HepG2 (cell line): Measurements from ENCODE around the gene CAPN3. TPM values are rescaled to one million over a fixed set of nuclear protein-coding genes. Genes with fewer than 3 reads are reported as not detected.

Source experiments
- ATAC-seq: fragments of 200-7000 bp; cut with Tn5 transposase; 3 replicates; pipeline ENCODE4 v1.9.1; 2020; ENCODE audit warnings: mild to moderate bottlenecking, moderate library complexity
- BruUV-seq: library from RNA; stranded (reverse); fragments of 400-500 nt; replicated peaks from 2 replicates; lab custom pipeline; 2021; lab: Mats Ljungman, UMichigan
- CTCF ChIA-PET: fragments of 300-600 bp; formaldehyde crosslinking; extraction: SDS; loops from one replicate; lab custom pipeline; 2021; ENCODE audit warnings: low total read pairs, inconsistent platforms, low intra/inter-chr PET ratio; lab: Yijun Ruan, JAX
- POLR2A ChIA-PET: fragments of 350-600 bp; sonication (Branson Sonifier 250); formaldehyde crosslinking; loops from one replicate; lab custom pipeline; 2020; ENCODE audit warnings: antibody characterized with exemption, inconsistent platforms; lab: Yijun Ruan, JAX
- DNase-seq: peaks from one replicate; pipeline ENCODE4 v3.0.0-alpha.2; 2015; ENCODE audit warnings: low spot score
- FAIRE-seq: peaks from 3 replicates; lab custom pipeline; 2011; peaks lifted over from hg19 to GRCh38; lab: Jason Lieb, UNC
- H2AFZ ChIP-seq: one replicate; pipeline ENCODE4 v1.6.1; 2011; ENCODE audit warnings: low read length, inconsistent platforms
- H3K27ac ChIP-seq: fragments of 300-600 bp; 3 replicates; pipeline ENCODE4 v1.8.0; 2011; ENCODE audit warnings: mixed run types, mild to moderate bottlenecking, mixed read lengths, low read length, inconsistent platforms; ENCODE audit not compliant: insufficient read depth; ENCODE audit errors: extremely low read length
- H3K27me3 ChIP-seq, 2 experiments: fragments of 200-600 bp in 1 of 2; 2 replicates in 1 of 2; 3 replicates in 1 of 2; pipeline versions ENCODE4 v1.6.0 to v1.8.0; 2011; ENCODE audit warnings: low read length in 2 of 2, mild to moderate bottlenecking in 2 of 2, moderate library complexity in 2 of 2, inconsistent platforms in 1 of 2; ENCODE audit not compliant: insufficient read depth in 2 of 2, control insufficient read depth in 1 of 2
- H3K36me3 ChIP-seq, 2 experiments: fragments of 200-600 bp in 1 of 2; replicated peaks in 1 of 2; 2 replicates in 1 of 2; 3 replicates in 1 of 2; pipeline versions ENCODE4 v1.5.1 to v1.8.0; 2011; ENCODE audit warnings: low read length in 2 of 2, inconsistent platforms in 1 of 2; ENCODE audit not compliant: insufficient read depth in 2 of 2, control insufficient read depth in 1 of 2
- H3K4me1 ChIP-seq: 2 replicates; pipeline ENCODE4 v1.5.1; 2012; ENCODE audit warnings: low read length, inconsistent platforms; ENCODE audit not compliant: insufficient read depth
- H3K4me2 ChIP-seq: 2 replicates; pipeline ENCODE4 v1.6.0; 2011; ENCODE audit warnings: low read depth, low read length, inconsistent platforms
- H3K4me3 ChIP-seq, 3 experiments: fragments of 200-600 bp in 1 of 3; sonication (generic), shearing (Covaris generic) in 1 of 3; replicated peaks in 1 of 3; 2 replicates each; pipeline ENCODE4 v1.5.1; 2011 to 2016; ENCODE audit warnings: low read length in 3 of 3, inconsistent platforms in 2 of 3, low read depth in 2 of 3, mild to moderate bottlenecking in 2 of 3, control low read depth in 1 of 3, mixed read lengths in 1 of 3; ENCODE audit not compliant: insufficient read depth in 1 of 3
- H3K79me2 ChIP-seq: one replicate; pipeline ENCODE4 v1.6.1; 2011; ENCODE audit warnings: low read length, inconsistent platforms; ENCODE audit not compliant: insufficient read depth
- H3K9ac ChIP-seq: 2 replicates; pipeline ENCODE4 v1.6.0; 2011; ENCODE audit warnings: mild to moderate bottlenecking, low read depth, low read length, inconsistent platforms; ENCODE audit not compliant: insufficient read depth
- H3K9me3 ChIP-seq: 2 replicates; pipeline ENCODE4 v1.5.1; 2012; ENCODE audit warnings: mild to moderate bottlenecking, low read length
- H4K20me1 ChIP-seq: 2 replicates; pipeline ENCODE4 v1.6.0; 2011; ENCODE audit warnings: inconsistent platforms, mild to moderate bottlenecking, low read length, moderate library complexity; ENCODE audit not compliant: insufficient read depth
- HOXA3 ChIP-seq: sonication (generic); formaldehyde crosslinking; IDR thresholded peaks from 2 replicates; pipeline ENCODE4 v1.5.0; 2020; ENCODE audit warnings: missing genetic modification reagents
- KLF12 ChIP-seq: sonication (generic); formaldehyde crosslinking; IDR thresholded peaks from 2 replicates; pipeline ENCODE4 v1.4.0; 2020; ENCODE audit warnings: missing genetic modification reagents, borderline replicate concordance
- ZBTB10 ChIP-seq: sonication (generic); formaldehyde crosslinking; IDR thresholded peaks from 2 replicates; pipeline ENCODE4 v1.4.0; 2020; ENCODE audit warnings: missing genetic modification reagents, borderline replicate concordance
- ZBTB38 ChIP-seq: sonication (generic); formaldehyde crosslinking; IDR thresholded peaks from 2 replicates; pipeline ENCODE4 v1.5.1; 2020; ENCODE audit warnings: mild to moderate bottlenecking, missing genetic modification reagents
- ZFP36 ChIP-seq: fragments of 150-350 bp; IDR thresholded peaks from 2 replicates; pipeline ENCODE4 v1.6.1; 2018; ENCODE audit warnings: borderline replicate concordance, low read length, low read depth; ENCODE audit not compliant: partially characterized antibody
- ZNF34 ChIP-seq: sonication (generic); formaldehyde crosslinking; IDR thresholded peaks from 2 replicates; pipeline ENCODE4 v1.4.0; 2020; ENCODE audit warnings: mild to moderate bottlenecking, missing genetic modification reagents, borderline replicate concordance
- ZNF850 ChIP-seq: sonication (generic); formaldehyde crosslinking; conservative IDR thresholded peaks from 2 replicates; pipeline ENCODE4 v1.9.0; 2021; ENCODE audit warnings: mild to moderate bottlenecking, missing genetic modification reagents
- WGBS: methylation state at CpG from one replicate; pipeline ENCODE4 v1.1.6; 2017; ENCODE audit warnings: low lambda C conversion rate; 5-methylcytosine and 5-hydroxymethylcytosine counted together
- in situ Hi-C: cut with HindIII; loops from 2 replicates; pipeline ENCODE4 v1.10.0; 2017; ENCODE audit warnings: low pct_unique_long_range_greater_than_20kb; ENCODE audit not compliant: extremely low pct_ligation_motif_present
- intact Hi-C: fragments of 100-400 bp; cut with micrococcal nuclease; formaldehyde crosslinking; loops from one replicate; pipeline ENCODE4 v1.10.0; 2022; ENCODE audit not compliant: unreplicated experiment
- polyA plus RNA-seq, 8 experiments: library from polyadenylated mRNA; depleted of rRNA in 3 of 8; stranded (reverse) in 7 of 8; unstranded in 1 of 8; fragments of >200 nt; fragmentation: Illumina TruSeq in 4 of 8; extraction: Trizol in 4 of 8; gene quantifications; 2 replicates each; pipeline versions ENCODE4 v1.2.1 to v1.2.3, GENCODE V29; 2011 to 2016; ENCODE audit warnings: low read depth in 4 of 8, missing spikeins in 1 of 8, mixed read lengths in 1 of 8; ENCODE audit not compliant: insufficient read depth in 1 of 8
- total RNA-seq, 5 experiments: library from RNA; depleted of rRNA; stranded (reverse); fragments of >200 nt; fragmentation: Illumina TruSeq; extraction: Trizol; gene quantifications; 2 replicates each; pipeline ENCODE4 v1.2.3, GENCODE V29; 2016; ENCODE audit warnings: low read depth in 1 of 5

The CAPN3 gene
- total and polyA plus RNA-seq, 2 of the 13 experiments (the other 11 are each of a cell fraction or from before 2014, with no cell fraction given): 1.3 to 4.6 TPM

GRCh38 chr15:42374810-42375209, 15.5 kb downstream of the CAPN3 start:
- POLR2A ChIA-PET: interaction anchor here (1.2 kb wide), 1 partner anchor 18 kb away, joined by 5 read pairs; no protein-coding TSS in a partner anchor
- in situ Hi-C loops: no loop called here
- CTCF ChIA-PET: no interaction called here

GRCh38 chr15:42375252-42375651, 16.0 kb downstream of the CAPN3 start:
- CTCF ChIA-PET: no interaction called here
- H2AFZ ChIP-seq: no peak overlapping the region
- H3K27ac ChIP-seq: no peak overlapping the region
- no peaks in the 10 kb centered on the region for H3K27me3 ChIP-seq
- no peak overlapping the region for H3K4me3 ChIP-seq
- H4K20me1 ChIP-seq: no peaks in the 10 kb centered on the region
- peaks cover 21% of the 10 kb centered on the region for H3K4me1 ChIP-seq
- POLR2A ChIA-PET: interaction anchor here (1.2 kb wide), 1 partner anchor 17 kb away, joined by 5 read pairs; no protein-coding TSS in a partner anchor
- no peak overlapping the region for H3K4me2 ChIP-seq
- BruUV-seq: no TSS peak
- intact Hi-C loops (no loop called here), in situ Hi-C loops (no loop called here)
- peaks cover 16% of the 10 kb centered on the region for H3K9me3 ChIP-seq
- 84% methylated on average over 5 of the region's 5 CpGs for WGBS
- ATAC-seq: no peak
- no peak overlapping the region for H3K9ac ChIP-seq
- FAIRE-seq: no peak
- DNase-seq: no peak
- H3K36me3 ChIP-seq: no peaks in the 10 kb centered on the region
- H3K79me2 ChIP-seq: no peaks in the 10 kb centered on the region
- no peak for TF ChIP-seq ZBTB38 (CRISPR knock-in tag)
- TF ChIP-seq ZBTB10 (CRISPR knock-in tag): no peak
- no peak for TF ChIP-seq ZNF850 (CRISPR knock-in tag)
- TF ChIP-seq KLF12 (CRISPR knock-in tag): no peak
- TF ChIP-seq ZNF34: no peak
- no peak for TF ChIP-seq ZFP36

More at GRCh38 chr15:42374810-42375209, 15.5 kb downstream of the CAPN3 start:
- ATAC-seq (no peak), FAIRE-seq (no peak), DNase-seq (no peak)
- Histone ChIP-seq H3K79me2 (no peaks in the 10 kb centered on the region), H3K9me3 (peaks cover 16% of the 10 kb centered on the region), H3K9ac (no peak overlapping the region), H3K4me1 (peaks cover 26% of the 10 kb centered on the region), H3K27ac (no peak overlapping the region), H4K20me1 (no peaks in the 10 kb centered on the region), H3K4me3 (no peak overlapping the region), H2AFZ (no peak overlapping the region), H3K4me2 (no peak overlapping the region), H3K36me3 (no peaks in the 10 kb centered on the region), H3K27me3 (no peaks in the 10 kb centered on the region)
- 39% methylated on average over 1 of the region's 1 CpG for WGBS
- no peak for TF ChIP-seq HOXA3 (CRISPR knock-in tag)
- no TSS peak for BruUV-seq
- intact Hi-C loops: no loop called here
